NCI-H1436 treated with DMSO at 0.1 percent for 48 hours (cell line): ENCODE data around the gene S100A5.
"Not testable (repeated sequence)": the region's sequence is repeated elsewhere in the genome, so short reads cannot be mapped to it uniquely, and the experiment has no call there.

Experiments
- DNase-seq: peaks from one replicate; lab custom pipeline; 2025; lab: John Stamatoyannopoulos, UW

The S100A5 gene

DNA sequence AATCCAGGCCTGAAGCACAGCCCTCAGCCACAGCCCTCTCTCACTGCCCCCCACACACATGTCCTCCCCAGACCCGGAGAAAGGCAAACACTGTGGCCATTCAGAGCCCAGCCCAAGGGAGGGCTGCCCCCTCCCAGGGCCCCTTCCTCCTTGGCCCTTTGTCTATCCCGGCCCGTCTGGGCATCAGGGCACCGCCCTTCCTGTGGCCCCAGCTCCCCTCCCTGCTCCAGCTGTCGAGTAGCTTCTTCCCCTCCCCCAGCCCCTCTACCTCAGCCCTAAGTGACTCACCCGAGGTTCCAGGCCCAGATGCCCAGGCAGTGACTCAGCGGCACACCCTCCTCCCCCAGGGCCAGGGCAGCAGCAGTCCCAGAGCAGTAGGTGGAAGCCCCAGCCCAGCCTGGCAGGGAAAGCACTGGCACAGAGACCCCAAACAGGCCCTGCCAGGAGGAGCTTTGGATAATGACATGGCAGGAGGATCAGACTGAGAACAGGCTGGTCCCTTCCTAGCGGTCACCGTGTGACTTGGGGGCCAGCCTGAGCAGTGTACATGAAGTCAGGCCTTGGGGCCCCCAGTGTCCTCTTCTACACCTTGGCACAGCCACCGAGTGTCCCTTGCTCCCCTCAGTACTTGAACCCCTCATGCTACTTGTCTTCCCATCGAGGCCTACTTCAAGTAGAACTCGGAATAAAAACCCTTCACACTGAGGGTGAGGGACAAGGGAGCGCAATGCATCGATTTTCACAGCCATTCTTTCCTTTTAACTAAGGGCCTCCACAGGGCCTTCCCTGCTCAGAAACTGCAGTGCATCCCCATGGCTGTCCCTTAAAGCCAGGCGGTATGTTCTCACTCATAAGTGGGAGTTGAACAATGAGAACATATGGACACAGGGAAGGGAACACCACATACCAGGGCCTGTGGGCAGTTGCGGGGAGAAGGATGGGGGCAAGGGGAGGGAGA, 26.0 kb upstream of the S100A5 start:
- DNase-seq = no peak

DNA sequence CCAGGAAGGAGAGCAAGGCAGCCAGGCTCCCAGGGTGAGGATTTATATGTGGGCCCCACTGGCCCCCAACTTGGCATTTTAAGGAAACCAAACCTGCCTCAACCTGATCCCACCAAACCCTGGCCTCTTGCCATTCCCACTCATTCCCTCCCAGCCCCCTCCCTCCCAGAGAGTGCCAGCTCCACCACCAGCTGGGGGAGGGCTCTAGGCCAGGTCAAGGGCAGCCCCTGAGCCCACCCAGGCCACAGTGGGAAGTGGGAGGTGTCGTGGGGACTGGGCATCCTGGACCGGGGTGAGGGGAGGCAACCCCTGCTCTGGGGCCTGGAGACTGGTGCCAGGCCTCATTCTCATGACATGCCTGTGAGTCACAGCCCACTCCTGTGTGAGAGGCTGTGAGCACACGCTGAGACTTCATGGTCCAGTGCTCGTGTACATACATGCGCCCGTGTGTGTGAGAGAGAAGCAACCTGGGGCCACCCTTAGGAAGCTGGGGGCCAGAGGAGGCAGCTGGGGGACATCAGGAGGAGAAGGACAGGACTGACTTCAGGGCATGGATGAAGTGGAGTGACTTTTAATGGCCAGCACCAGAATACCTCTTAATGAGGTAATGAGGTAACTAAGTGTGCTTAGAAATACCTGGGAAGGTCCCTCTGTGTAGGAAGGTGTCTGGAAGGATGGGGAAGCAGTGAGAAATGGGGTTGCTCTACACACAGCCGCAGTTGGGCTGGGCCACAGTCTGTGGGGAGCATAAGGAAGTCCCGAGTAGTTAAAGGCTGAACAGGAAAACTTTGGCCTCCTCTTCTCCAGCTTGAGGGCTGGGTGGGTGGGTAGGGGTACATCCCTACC, 25.0 kb upstream of the S100A5 start, which contains the start of gene S100A2:
Gene S100A2, minus strand, starts transcription at position 316 of the 846 bp plus-strand sequence. CDS start 1,967 bp downstream, outside the sequence.
- no peak for DNase-seq

DNA sequence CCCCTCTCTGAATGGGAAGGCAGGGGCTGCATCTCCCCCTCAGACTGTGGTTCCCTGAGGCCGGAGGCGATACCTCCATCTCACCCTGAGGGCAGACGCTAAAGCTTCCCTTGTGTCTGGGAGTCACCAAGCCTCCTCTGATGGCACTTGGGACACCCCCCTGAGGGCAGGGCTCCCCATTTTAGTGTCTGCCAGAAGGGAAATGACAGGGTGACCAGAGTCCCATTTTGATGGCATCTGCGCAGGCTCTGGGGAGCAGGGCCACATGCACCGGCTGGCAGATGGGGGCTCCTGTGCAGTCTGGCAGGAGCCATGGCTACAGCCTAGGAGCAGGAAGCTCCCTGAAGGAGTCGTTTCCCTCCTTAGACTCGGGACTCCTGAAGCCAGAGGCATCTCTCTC, 23.3 kb upstream of the S100A5 start:
- no peak for DNase-seq

DNA sequence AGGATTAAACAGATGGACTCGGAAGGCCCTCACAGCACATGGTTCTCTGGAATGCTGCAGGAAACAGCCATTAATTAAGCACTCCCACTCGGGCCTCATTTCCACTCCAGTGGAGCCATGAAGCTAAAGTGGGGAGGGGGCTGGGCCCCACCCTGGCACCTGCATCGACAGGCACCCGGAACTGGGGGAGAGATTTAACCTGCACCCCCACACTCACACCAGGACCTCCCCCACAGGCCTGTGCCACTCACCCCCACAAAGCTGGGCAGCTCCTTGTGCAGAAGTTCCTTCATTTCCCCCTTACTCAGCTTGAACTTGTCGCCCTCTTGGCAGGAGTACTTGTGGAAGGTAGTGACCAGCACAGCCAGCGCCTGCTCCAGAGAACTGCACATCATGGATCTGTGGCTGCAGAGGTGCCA, 22.8 kb upstream of the S100A5 start:
- DNase-seq = no peak

DNA sequence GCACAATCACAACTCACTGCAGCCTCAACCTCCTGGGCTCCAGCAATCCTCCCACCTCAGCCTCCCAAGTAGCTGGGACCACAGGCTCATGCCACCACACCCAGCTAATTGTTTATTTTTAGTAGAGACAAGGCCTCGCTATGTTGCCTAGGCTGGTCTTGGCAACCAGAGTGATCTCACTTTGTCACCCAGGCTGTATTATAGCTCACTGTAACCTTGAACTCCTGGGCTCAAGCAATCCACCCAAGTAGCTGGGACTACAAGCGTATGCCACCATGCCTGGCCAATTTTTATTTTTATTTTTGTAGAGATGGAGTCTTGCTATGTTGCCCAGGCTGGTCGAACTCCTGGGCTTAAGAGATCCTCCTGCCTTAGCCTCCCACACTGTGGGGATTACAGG, 21.3 kb upstream of the S100A5 start:
- DNase-seq = not testable (repeated sequence)

DNA sequence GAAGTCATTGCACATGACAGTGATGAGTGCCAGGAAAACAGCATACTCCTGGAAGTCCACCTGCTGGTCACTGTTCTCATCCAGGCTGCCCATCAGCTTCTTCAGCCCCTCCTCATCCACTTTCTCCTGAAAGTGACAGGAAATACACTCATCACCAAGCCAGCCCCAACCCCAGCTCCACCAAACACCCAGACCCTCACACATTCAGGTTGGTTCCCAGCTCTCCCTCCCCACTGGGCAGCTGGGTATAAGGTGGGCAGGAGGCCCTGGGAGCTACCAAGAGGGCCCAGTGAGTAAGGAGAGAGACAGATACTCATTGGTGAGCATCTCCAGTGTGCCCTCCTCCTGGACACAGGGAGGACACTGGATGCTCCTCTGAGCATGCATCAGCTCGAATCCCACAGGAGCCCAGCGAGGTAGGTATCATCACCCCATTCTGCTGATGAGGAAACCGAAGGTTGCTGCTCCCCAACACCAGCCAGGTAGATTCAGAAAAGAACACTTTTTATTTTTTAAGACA, 20.8 kb upstream of the S100A5 start:
- no peak for DNase-seq

DNA sequence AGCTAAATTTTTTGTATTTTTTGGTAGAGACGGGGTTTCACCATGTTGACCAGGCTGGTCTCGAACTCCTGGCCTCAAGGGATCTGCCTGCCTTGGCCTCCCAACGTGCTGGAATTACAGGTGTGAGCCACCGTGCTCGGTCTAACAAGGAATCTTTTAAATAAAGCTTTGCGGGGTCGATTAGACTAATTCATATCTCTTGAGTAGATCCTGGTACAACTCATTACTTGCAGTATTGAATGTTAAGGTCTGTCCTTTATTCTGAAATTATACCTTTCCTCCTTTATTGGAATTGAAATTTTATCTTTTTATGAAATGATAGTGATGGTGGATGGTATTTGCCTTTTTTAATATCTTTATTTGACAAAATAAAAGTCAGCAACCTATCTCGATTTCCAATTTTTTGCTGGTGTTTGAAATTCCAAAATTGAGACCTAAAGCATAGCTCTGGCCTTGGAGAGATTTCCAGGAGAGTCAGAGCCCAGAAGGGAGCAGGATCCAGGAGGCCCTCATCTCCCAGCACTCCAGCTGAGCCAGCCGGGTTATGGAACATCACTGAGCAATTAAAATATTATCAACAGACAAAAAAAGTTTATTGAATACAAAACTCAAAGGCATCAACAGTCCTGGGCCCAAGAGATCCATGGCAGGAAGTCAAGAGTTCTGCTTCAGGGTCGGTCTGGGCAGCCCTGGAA, 20.2 kb upstream of the S100A5 start:
- DNase-seq = no peak

DNA sequence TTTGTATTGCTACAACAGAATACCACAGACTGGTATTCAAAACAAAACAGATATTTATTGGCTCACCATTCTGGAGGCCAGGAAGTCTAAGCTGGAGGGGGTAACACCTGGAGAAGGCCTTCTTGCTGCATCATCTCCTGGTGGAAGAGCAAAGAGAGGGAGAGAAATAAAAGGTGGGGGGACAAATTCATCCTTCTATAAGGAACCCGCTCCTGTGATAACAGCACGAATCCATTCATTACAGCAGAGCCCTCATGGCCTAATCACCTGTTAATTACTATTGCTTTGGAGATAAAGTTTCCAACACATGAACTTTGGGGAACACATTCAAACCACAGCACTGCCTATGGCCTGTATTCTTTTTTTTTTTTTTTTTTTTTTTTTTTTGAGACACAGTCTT, 19.5 kb upstream of the S100A5 start:
- DNase-seq = no peak

DNA sequence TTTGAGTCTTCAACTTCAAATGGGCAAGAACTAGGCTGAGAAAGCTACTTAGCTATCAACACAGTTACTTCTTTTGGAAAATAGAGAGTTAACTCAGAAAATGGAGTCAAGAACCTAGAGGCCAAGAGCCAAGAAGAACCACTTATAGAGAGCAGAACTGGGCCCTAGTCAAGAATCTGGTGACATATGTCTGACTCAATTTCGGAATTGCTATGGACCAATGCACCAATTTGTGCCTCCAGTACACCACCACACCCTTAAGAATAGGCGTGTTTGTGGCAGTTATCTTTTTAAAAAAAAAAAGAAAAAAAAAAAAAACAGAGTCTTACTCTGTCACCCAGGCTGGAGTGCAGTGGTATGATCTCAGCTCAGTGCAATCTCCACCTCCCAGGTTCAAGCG, 17.1 kb upstream of the S100A5 start:
- DNase-seq = no peak

DNA sequence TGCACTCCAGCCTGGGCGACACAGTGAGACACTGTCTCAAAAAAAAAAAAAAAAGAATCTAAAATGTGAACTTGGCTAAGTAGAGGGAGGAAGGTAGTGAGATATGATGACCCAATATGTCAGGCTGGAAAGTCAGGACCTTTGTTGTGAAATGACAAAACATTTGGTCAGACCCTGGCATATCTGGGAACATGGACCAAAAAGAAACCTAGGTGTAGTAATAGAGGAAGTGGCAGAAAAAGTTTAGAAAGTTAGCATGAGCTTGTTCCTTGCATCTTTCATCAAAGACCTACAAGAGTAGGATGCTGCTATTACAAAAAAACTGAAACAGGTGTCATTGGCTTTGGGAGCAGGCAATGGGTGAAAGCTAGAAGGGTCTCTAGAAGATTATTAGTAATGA, 15.6 kb upstream of the S100A5 start:
- no peak for DNase-seq

DNA sequence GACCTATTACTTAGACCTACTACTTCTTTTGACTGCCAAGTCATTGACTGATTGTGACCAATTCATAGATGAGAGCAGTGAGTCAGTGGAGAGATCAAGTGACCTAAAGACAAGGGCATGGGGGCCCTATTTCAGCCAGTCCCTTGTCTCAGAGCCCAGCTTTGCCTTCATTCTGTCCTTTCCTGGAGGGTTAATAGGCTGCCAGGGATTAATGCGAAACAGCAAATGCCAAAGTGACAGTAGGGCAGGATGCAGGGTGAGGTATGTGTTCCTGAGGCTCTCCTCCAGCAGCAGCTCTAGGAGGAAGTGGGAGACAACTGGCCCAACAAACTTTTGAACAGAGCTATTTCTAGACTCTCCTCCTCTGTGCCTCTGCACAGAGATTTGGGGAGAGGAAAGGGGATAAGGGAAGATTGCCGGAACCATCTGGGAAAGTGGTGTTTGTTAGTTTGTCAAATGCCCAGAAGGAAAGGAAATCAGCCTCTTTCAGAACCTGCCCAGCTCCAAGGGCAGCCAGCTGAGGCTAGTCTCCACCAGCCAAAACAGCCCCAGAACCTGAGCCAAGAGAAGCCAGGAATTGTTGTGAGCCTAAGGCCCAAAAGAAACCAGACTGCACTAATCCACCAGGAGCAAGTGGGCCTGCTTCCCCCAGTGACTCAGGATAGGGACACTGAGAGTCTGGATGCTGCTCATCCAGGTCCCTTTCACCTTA, 13.3 kb upstream of the S100A5 start:
- no peak for DNase-seq

DNA sequence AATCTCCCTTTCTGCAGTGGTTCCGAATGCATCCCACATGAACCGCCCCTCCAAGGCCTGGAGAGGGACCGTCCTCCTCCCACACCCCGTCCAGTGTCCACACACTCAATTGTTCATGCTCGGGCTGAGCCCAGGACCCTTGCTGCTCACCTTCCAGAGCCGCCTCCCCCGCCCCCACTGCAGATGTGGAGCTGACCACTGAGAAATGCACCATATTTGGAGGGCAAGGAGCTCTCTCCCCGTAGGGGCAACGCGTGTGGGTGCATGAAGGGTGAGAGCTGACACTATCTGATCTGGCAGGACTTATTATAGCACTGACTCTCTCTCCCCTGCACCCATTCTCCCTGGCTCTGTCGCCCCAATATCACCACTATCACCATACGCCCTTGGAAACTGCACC, 12.4 kb upstream of the S100A5 start:
- DNase-seq = no peak

DNA sequence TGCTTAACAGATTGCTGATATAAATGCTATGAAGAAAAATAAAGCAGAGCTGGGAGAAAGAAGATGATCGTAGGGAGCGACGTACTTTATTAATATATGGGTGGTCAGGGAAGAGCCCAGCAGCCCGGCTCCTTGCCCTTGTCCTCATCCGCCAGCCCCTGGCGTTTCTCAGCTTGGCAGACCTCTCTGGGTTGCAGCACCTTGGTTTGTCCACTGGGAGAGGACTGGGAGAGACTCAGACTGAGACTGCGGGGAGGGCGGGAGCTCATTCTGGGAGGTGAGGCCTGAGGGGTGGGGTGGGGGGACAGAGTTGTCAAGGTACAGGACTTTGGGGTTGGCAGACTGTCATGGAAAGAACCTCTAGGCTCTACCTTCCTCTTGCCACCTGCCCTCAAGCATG, 11.6 kb upstream of the S100A5 start:
- no peak for DNase-seq

DNA sequence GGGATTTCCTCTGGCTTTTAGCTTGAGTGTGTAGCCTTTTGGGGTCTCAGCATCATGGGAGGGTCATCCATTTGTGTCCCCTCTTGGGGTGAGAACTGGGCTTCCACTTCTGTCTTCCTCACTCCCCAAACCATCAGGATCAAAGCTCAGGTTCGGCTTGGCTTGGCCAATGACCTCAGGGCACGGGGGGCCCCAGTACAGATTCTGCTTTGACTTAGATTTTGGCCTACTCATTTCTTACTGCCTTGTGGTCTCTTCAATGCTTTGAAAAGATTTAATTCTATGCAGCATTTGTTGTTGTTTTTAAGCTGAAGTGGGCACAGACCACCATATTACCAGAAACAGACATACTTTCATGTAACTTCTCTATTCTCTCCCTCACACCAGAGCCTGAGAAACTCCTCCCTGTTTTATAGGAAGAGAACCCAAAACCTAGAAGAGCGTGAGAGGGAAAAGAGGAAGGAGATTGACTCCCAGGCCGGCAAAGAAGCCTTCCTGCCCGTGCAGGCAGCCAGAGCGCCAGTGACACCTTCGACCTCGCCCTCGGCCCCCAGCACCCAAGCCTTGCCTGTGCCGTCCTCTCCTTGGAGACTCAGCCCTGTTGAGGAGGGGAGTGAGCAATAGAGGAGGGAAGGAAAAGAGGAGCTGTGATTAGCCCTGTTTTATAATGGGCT, 10.2 kb upstream of the S100A5 start:
- no peak for DNase-seq

DNA sequence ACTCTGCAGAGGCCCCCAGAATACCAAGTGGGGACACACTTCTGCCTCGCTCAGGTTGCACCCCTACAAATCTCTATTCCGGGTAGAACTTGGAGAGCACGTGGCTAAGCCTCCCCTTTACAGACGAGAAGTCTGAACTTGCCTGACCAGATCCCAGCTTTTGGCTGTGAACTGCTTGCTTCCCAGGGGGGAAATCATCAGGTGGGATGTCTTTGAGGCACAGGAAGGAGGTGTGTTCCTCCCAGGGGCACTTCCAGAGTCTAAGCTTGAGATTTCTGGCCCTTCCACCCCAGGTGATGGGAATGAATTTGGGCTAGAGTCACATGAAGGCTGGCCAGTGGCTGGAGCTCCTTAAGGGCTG, 9.6 kb upstream of the S100A5 start:
- no peak for DNase-seq

DNA sequence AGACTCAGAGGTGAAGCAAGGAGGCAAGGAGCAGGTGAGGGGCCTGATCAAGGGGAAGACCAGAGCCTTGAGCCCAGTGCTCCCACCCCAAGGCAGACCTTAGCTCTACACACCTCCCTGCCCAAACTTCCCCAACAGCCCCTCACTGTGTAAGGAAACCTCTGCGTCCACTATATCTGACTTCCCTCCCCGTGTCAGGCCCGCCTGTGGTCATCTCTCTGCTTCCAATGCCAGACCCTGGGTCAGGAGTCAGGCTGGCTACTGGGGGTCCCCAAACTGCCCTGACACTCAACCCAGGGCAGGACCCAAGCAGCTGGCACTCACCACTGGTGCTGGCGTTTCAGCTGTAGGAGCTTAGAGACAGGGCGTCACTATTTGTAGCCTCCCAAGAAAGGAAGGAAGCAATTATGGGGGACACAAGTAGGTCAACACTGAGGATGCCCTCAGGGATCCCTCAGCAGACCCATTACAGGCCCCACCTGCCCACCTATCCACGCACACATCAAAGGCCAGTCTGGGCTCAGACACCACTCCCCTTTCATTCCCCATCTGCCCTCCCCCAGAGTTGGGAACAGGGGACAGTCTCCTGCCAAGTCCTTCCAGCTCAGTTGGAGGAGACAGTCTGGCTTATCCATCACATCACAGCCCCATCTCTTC, 9.1 kb upstream of the S100A5 start:
- no peak for DNase-seq

DNA sequence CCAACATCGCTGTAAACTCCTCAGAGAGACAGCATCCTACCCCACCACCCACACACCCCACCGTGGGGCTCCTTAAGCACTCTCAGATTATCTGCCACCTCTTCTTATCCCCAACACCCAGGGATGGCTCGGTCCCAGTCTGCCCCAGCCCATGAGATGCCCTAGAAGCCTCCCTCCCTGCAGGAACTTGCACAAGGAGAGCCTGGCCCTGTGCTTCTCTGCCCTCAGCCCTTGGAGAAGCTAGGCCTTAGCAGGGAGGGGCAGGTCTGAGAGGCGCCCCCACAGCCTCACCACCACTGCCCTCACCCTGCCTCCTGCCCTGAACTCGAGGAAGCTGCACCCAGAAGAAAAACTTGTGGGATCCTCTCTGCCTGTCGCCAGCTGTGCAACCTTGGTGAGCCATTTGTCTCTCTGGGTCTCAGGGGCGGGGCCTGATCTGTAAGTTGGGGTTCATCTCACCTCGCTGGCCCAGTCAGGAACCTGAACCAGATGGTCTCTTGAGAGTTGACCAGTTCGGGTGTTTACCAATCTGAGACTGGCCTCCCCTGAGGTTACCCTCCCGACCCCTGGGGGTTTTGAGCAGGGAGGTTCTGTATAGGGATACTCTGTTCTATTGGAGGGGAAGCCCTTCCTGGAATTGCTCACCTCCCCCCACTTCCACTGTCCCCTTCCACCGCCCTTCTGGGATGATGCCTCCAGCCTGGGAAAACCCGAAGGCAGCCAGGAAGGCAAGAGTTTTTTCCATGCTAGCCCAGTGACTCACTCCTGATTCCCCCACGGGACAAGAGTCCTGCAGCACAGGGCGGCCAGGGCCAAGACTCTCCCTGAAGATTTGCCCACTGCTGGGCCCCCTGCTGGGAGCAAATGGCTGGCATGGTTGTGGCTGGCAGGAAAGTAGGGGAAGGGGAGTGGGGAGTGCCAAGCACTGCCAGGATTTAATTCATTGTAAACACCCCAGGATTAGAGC, 8.3 kb upstream of the S100A5 start, which contains the start of gene S100A3:
Gene S100A3, minus strand, starts transcription at position 537 of the 967 bp plus-strand sequence. CDS start 773 bp downstream, outside the sequence.
- no peak for DNase-seq

DNA sequence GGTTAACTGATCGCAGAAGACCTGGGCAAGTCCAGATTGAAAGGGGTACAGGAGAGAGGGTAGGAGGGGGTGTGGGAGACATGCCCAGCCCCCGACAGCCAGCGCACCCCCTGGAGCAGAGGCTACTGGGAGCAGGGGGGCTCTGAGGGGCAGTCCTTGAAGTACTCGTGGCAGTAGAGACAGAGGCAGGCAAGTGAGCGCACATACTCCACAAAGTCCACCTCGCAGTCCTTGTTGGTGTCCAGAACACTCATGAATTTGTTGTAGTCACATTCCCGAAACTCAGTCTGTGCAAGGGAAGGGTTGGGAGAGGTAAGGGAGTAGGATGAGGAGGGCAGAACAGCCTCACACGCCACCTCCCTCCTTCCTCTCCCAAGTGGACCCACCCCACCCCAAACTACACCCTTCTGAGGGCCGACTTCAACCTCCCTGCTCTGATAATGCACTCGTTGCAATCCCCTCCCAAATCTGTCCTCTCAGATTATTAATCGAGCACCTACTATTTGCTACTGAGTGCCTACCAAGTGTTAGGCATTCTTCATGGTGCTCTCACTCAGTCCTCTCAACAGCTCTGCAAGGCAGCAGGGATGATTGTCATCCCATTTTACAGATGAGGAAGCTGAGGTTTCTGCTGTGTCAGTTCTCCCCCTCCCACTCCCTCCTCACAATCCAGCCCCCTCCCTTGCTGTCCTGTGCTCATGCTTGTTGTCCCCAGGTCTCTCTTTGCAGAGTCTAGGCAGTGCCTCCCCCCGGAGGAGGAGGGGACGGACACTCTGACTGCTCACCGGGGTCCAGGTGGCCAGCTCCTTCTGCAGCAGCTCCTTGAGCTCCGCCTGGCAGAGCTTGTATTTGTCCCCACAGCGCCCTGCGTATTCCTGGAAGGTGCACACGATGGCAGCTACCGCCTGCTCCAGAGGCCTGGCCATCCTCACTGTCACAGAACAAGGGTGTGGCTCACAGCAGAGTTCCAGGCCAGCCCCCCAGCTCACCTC, 7.1 kb upstream of the S100A5 start:
- no peak for DNase-seq
